HG02981 (cell line): ENCODE measurements around the gene ZNF418.
A peak's percentile ranks its signal among the peaks of the same experiment; 100 is the strongest.

Experiments used
- ATAC-seq: cut with Tn5 transposase; IDR thresholded peaks from one replicate; pipeline ENCODE4 v1.9.1; 2021; ENCODE audit warnings: mild to moderate bottlenecking, moderate library complexity; ENCODE audit not compliant: unreplicated experiment

Gene ZNF418

GRCh38 chr19:57934820-57935665 lies at the start of gene ZNF418:
TSS of gene ZNF418 (minus strand) at chr19:57935402. CDS start at chr19:57933822, 1,580 bp downstream.
- ATAC-seq: peak; percentile 60

- ATAC-seq: no peak
Observed at GRCh38 chr19:57978586-57979289, 43.5 kb upstream of the ZNF418 start.

DNA sequence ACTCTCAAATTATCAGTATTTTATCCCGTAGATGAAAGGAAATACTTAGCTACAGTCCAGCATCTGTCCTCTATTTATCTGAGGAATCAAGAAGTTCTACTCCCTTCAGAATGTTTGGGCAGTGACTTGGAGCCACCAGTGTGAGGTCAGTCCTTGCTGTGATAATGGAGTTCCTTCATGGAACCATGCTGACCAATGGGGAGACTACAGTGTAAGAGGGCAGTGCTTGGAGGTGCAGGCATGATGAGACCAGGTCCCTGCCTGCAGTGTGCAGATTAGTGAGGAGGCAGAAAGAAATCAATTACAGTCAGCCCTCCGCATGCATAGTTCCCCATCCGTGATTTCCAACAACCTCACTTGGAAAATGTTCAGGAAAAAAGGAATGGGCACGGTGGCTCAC lies 39.2 kb upstream of the ZNF418 start, which contains the start of gene C19orf18:
TSS of gene C19orf18 (minus strand) at position 101 of the 400 bp plus-strand sequence. CDS start 102 bp downstream, outside the sequence.
- ATAC-seq: no peak

DNA sequence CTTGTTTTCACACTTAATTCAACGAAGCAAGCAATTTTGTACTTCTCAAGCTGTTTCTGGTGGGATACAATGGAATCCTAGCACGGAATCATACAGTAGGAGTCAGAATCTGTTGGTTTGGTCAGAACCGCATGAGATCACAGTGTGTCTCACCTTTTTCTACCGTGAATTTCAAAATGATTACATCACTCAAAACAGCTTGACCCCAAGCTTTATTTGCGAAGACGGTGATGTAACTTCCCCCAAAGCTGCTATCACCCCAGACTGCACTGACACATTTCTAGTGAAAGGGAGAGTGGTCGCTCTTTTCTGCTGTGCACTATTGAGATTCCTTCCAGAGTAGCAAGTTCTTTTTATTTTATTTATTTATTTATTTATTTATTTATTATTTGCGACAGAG lies 29.6 kb upstream of the ZNF418 start:
- no peak for ATAC-seq

DNA sequence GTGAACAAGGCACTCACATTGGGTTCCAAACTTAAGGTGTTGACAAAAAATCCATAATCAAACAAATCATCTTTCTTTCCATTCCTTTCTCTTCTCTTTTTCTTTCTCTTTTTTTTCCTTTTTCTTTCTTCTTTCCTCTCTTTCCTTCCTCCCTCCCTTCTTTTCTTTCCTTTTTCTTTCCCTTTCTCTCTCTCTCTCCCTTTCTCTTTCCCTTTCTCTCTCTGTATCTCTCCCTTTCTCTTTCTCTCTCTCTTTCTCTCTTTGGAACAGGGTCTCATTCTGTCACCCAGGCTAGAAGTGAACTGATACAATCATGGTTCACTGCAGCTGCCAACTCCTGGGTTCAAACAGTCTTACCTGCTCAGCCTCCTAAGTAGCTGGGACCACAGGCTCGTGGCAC lies 26.6 kb upstream of the ZNF418 start:
- ATAC-seq: no peak

DNA sequence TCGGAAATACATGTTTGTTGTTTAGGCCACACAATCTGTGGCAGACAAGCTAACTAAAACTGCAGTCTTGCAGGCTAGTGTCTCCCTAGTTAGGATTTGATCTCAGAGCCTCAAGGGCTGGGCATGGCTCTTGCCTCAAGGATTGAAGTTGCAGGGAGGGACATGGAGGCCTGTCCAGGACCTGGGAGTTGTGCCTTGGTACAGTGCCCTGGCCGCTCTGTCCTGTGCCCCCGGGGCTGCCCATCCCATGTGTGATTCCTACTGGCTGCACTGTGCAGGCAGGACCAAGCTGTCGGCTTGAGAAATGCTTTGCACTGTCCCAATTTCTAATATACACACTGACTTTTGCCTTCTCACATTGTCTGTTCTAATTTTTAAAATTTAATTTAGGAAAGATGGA lies 19.8 kb upstream of the ZNF418 start:
- no peak for ATAC-seq

DNA sequence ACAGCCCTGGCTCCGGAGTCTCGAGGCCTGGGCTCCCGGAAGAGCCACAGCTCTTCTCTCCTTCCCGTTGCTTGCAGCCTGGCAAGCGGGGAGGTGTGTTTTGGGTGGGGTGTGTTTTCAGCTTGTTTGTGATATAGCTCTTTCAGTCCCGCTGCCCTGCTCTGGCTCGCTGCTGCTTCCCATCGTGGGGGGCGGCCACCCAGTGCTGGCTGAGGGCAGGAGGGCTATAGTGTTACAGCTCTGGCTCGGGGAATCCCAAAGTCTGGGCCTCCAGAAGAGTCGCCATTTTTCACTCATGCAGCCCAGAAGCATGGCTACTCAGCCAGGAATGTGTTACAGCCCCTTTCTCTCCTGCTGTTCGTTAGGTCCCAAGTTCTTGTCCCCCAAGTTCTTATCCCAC lies 14.5 kb upstream of the ZNF418 start:
- ATAC-seq: no peak

DNA sequence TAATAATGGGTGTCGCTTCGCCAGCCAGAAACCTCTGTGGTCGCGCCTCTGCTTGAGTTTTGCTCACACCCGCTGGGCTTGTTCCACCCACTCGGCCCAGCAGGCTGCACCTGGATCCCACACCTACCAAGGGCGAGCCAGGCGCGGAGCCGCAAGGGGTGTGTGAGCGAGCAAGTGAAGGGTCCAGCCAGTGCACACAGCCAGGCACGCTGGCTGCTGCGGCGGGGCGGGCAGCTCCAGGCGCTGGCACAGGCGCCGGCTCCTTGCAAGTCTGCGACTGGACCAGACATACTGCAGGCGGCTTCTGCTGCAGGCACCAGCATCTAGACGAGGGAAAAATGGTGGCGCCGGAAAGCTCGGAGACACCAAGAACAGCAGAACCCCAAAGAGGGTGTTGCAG lies 14.1 kb upstream of the ZNF418 start:
- ATAC-seq: no peak

DNA sequence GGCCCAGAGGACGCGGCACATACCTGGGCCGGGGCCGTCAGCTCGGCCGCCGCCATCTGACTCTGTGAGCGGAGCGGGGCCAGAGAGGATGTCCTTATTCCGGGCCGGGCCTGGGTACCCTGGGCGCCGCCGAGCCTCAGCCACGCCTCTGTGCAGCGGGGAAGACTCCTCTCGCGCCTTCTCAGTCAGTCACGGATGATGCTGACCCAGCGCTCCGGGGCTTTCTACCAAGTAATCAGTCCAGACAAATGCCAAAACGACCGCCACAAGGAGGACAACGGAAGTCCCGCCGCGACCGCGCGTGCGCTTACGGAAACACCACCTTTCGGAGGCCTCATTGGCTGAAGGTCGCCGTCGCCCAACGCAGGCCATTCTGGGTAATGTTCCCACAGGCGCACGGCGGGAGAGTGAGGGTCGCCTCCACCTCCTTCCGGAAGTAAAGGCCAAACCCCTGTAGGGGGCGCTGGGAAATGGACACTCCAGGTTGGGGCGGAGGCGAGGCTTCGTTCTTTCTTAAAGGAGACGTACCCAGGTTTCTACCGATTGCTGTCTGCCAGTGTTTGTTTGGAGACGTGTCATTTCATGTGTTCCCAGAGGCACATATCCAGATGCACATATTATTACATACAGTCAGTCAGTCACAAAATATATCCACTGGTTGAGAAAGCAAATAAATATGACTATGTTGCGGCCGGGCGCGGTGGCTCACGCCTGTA lies 12.4 kb upstream of the ZNF418 start, which contains the start of gene ZNF256:
TSS of gene ZNF256 (minus strand) at position 288 of the 716 bp plus-strand sequence. CDS start at position 56, 232 bp downstream.
- ATAC-seq: peak; percentile 90

DNA sequence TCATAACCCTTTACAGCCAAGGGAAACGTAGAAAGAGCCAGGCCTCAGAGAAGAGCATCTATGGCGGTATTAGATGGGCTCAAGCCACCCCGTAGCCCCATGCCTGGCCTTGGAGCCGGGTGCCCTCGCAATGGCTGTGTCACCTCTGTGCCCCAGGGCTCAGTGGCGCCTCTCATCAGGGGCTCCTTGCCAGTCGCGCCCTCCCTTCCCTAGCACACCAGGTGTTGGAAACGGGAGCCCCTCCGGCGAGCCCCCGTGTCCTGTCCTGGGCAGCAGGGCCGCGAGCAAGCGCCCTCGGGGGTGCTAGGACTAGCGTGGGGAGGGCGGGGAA lies 11.9 kb upstream of the ZNF418 start:
- ATAC-seq: no peak

- ATAC-seq: no peak
Observed at GRCh38 chr19:57946316-57946715, 11.1 kb upstream of the ZNF418 start.

DNA sequence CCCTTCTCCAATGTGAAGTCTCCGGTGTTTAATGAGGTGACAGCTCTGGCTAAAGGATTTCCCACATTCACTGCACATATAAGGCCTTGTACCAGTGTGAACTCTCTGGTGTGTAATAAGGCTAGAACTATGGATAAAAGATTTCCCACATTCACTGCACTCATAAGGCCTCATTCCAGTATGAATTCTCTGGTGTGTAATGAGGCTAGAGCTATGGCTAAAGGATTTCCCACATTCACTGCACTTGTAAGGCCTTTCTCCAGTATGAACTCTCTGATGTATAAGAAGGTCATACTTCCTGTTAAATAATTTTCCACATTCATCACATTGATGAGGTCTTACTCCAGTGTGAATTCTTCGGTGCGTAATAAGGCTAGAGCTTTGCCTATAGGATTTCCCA lies 6.4 kb upstream of the ZNF418 start:
- no peak for ATAC-seq

- ATAC-seq: no peak
Observed at GRCh38 chr19:57935731-57936130, 529 bp upstream of the ZNF418 start.

GRCh38 chr19:57927587-57927986 lies 7.6 kb downstream of the ZNF418 start:
- ATAC-seq: no peak

DNA sequence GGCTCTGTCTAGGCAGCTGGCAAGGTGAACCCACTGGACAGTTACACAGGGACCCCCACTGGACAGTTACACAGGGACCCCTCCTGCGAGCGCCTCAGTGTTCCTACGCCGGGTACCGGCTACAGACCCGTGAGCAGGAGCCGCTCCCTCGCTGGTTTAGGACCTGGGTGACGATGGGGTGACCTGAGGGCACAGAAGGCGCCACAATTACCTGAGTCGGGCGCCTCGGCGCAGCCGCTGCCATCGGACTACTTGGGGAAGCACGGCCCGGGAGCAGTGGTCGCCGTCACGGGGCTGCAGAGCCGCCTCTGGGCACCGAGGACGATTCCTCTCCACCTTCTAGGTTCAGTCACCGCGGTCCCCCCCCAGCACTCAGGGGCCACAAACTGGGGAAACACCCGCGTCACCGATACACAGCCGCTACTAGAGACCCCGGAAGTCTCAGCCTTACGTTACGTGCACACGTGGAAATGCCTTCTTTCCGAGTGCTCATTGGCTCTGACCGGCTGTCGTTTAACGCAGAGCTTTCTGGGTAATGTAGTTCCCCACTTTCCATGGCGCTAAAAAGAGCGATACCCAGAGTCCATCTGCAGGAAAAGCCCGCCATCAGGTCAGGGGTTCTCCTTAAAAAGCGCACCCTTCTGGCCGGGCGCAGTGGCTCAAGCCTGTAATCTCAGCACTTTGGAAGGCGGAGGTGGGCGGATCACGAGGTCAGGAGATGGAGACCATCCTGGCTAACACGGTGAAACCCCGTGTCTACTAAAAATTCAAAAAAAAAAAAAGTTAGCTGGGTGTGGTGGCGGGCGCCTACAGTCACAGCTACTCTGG lies 18.8 kb downstream of the ZNF418 start, which contains the start of gene ZNF417:
TSS of gene ZNF417 (minus strand) at position 425 of the 828 bp plus-strand sequence. CDS start at position 244, 181 bp downstream.
- ATAC-seq: peak; percentile 96

DNA sequence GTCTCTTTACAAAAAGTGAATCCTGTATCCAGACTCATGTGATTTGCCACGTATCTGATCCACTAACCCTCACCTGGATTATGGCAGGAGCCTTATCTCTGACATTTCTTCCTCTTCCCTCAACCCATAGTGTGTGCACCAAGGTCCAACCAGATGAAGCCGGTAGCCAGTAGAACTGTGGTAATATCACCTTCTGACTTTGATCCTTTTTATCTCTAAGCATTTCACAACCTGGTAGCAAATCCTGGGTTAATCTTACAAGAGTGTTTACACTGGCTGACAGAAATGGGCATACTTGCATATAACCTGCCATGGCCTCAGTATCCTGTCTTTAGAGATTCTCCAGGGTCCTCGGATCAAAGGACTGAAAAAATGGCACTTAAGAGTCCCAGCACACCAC lies 20.7 kb downstream of the ZNF418 start:
- no peak for ATAC-seq

DNA sequence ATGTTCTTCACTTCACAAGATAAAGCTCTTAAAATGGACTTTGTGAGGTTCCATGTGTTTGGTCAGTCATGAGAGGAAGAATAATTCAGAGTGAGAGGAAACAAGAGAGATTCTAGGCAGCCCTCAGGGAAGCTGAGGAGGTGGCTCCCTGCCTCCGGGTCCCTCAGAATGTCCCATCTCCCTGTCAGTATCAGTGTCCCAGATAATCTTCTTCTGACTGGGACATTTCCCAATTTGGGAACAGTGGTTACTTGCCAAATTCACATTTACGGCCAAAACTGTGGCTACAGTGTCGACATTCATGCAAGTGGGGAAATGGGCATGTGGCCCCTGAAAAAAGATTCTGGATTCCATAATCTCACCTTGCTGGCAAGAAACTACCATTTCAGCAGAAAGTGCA lies 27.8 kb downstream of the ZNF418 start:
- no peak for ATAC-seq

DNA sequence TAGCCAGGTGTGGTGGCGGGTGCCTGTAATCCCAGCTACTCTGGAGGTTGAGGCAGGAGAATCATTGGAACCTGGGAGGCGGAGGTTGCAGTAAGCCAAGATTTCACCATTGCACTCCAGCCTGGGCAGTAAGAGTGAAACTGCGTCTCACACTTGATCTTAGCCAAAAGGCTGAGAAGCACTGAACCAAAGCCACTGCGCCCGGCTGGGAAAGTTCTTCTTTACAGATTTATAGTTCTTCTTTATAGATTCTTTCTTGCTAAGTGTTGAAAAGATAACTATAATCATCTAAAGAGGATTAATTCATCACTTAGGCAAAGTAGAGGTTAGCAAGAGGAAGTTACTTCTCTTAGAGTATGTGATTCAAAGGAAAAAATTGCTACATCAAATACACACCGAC lies 29.9 kb downstream of the ZNF418 start:
- ATAC-seq: no peak

DNA sequence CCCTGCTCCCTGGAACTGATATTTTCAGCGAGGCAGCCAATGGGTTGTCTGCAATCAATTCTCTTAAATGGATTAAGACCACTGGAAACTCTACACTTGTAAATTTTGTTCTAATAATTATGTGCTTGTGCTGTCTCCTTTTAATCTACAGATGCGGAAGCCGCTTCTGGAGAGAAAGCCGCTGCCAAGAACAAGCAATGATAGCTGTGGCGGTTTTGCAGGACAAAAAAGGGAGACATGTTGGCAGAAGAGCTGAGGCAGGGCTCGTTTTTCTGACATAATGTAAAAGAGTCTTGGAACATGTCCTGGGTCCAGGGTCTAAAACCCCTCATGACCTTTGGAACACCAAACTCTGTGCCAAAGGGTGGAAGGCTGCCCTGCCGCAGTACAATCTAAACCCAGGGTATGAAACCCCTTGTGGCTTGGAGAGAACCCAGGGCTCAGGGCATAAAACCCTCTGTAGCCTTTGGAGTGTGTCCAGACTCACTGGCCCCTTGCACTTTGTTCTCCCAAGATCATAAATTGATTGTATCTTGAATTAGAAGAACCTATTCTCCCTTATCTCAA lies 31.5 kb downstream of the ZNF418 start:
- ATAC-seq: no peak

DNA sequence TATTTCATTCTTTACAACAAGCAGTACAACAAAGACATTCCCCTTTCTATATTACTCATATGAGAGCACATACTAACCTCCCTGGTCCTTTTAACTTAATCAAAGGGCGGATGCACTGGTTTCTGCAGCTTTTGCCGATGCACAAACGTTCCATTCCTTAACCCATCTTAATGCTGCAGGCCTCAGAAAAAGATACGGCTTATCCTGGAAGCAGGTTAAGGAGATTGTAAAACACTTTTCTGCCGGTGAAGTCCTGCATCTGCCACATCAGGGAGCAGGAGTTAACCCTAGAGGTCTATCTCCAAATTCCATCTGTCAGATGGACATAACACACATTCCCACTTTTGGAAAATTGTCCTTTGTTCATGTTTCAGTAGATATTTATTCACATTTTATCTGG lies 34.9 kb downstream of the ZNF418 start:
- ATAC-seq: no peak
